Measurements from ENCODE around the gene PNLIPRP3.

DNA sequence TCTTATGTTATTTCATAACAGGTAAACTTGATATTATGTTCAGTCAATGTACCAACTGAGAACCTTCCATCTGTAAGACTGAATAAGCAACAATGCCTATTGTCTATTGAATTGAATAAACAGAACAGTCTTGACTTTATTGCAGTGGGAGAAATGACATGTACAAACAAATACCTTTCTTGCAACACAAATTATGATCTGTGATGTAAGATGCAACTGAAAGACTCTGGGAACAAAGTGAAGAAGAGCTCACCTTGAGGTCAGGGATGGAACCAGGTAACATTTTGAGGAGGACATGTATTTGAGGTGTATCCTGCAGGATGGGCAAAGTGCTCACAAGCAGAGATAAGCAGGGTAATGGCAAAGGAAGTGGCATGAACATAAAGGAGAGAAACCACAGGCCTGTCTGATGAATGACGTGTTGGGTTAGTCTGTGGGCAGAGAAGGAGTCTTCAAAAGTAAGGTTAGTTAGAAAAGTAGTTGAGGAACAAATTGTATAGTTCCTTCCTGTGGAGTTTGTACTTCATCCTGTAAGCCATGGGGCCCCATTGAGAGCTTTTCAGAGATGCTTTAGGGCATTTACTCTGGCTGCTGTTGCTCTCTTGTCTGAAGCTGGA, 9.5 kb downstream of the PNLIPRP3 start:
- TF ChIP-seq, protein P1, sequence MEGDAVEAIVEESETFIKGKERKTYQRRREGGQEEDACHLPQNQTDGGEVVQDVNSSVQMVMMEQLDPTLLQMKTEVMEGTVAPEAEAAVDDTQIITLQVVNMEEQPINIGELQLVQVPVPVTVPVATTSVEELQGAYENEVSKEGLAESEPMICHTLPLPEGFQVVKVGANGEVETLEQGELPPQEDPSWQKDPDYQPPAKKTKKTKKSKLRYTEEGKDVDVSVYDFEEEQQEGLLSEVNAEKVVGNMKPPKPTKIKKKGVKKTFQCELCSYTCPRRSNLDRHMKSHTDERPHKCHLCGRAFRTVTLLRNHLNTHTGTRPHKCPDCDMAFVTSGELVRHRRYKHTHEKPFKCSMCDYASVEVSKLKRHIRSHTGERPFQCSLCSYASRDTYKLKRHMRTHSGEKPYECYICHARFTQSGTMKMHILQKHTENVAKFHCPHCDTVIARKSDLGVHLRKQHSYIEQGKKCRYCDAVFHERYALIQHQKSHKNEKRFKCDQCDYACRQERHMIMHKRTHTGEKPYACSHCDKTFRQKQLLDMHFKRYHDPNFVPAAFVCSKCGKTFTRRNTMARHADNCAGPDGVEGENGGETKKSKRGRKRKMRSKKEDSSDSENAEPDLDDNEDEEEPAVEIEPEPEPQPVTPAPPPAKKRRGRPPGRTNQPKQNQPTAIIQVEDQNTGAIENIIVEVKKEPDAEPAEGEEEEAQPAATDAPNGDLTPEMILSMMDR (IDR thresholded peaks at IDR 0.05): no peak
- TF ChIP-seq POLR2A (IDR thresholded peaks at IDR 0.05): no peak

Data from body of pancreas (tissue), 4 donors.